GM20431 (cell line): Measurements from ENCODE around the gene MRPL38.
"Not testable (repeated sequence)": the region's sequence is repeated elsewhere in the genome, so short reads cannot be mapped to it uniquely, and the experiment has no call there.

Source experiments
- in situ Hi-C: fragments of 300-500 bp; cut with MseI, MboI; formaldehyde crosslinking; loops from one replicate; pipeline ENCODE4 v1.15.0; 2020; ENCODE audit warnings: low sequenced_read_pairs; ENCODE audit not compliant: unreplicated experiment

MRPL38 gene

DNA sequence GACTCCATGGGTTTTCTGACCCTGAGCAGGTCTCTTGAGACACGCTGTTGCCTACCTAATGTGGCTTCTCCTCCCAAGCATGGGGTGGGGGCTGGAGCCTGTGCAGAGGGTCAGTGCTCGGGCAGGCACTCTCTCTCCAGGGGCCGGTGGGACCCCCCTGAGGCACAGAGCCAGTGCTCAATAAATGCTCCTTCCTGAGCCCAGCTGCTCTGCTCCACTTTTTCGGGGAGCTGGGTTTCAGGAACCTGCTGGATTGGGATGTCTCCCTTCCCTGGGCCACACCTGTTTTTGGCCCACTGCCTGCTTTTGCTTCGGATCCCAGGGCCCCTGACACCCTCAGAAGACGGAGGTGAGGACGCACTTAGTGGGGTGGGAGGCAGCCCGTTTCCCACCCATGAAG is 6.6 kb downstream of the MRPL38 start:
- in situ Hi-C loops: no loop called here

DNA sequence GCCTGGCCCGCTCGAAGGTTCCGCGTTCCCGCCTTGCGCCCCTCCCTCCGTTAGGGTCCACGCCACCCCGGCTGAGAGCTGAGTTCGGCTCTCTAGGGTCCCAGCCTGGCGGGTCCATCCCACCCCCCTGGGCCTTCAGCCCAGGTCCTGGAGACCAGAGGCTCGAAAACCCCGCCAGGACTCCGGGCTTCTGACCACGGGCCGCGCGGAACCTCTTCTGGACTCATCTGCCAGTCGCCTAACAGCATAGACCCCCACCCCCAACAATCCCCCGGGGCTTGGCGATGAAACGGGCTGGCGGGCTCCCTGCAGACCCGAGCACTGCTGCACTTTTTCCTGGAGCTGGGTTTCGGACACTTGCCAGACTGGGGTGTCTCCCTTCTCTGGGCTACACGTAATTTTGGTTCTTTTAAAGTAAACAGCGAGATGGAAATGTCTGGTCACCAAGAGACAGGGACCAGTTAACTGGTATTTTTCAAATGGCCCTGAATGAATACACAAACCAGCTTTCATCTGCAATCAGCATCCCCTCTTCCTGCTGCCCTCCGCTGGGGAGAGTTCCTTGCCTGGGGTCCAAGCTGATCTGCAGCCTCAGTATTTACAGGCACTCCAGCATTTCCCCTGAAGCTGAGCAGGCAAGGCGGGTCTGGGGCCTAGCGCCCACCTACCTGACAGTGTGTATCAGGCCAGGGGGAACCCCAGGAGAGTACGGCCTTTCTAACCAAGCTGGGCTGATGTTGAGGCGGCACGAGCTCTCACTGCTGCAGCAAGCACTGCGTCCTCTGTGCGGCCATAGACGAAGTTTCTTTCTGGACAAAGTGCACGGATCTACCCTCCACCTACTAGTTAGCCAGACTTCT is 7.3 kb downstream of the MRPL38 start:
- in situ Hi-C loops: no loop called here

DNA sequence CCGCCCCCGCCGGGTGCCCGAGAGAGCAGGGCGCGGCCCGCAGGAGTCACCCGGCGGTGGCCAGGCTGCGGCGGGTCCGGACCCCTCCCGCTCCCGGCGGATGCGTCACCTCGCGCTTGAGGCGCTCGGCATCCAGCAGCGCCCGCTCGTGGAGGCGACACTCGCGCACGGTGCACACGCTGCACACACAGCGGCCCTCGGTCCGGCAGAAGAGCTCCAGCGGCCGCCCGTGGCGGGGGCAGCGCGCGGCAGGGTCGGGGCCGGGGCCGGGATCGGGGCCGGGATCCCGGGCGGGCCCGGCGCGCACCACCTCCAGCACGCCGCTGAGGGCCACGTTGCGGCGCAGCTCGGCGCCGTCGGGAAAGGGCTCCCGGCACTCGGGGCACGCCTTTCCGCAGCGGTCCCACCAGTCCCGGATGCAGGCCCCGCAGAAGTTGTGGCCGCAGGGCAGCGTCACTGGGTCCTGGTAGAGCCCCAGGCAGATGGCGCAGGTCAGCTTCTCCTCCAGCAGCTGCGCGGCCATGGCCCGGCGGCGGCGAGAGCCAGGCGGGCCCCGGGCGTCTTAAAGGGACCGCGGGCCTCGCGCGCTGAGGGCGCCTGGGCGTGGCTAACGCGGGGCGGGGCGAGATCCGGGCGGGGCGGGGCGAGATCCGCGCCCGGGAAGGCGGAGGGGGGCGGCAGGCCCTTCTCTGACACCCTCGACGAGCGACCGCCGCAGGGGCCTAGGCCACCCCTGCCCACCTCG is 8.1 kb downstream of the MRPL38 start, which contains the start of gene TRIM65:
Gene TRIM65, minus strand, starts transcription at position 537 of the 745 bp plus-strand sequence. Its CDS starts 14 bp downstream, at position 523.
- in situ Hi-C loops: no loop called here

DNA sequence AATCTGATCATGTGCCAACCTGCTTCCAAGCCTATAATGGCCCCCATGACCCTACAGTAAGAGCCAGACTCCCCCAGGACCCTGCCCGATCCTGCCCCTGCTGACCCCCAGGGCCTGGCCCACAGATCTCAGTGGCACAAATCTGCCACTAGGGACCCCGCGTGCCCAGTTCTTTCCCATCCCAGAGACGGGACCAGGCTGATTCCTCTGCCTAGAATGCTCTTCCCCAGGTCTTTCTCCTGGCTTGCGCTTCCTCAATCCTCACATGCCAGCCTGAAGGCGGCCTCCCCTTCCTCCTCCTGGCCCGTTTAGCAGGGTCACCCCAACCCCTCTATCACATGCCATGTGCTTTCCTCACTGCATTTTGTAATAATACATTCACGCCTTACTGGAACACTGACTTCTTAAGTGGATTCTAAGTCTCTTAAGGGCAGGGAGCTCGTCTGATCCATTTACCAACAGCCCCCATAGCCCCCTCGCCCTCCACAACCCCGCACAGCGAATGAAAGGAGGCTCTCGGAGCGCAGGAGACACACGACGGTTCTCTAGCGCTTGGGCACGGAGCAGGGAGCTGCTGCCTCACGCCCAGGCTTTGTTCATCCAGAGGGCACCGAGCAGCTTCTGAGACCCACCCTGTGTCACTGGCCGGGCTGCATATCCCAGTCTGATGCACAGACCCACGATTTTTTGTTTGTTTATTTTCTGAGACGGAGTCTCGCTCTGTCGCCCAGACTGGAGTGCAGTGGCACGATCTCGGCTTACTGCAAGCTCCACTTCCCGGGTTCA is 9.1 kb downstream of the MRPL38 start:
- in situ Hi-C loops: no loop called here

DNA sequence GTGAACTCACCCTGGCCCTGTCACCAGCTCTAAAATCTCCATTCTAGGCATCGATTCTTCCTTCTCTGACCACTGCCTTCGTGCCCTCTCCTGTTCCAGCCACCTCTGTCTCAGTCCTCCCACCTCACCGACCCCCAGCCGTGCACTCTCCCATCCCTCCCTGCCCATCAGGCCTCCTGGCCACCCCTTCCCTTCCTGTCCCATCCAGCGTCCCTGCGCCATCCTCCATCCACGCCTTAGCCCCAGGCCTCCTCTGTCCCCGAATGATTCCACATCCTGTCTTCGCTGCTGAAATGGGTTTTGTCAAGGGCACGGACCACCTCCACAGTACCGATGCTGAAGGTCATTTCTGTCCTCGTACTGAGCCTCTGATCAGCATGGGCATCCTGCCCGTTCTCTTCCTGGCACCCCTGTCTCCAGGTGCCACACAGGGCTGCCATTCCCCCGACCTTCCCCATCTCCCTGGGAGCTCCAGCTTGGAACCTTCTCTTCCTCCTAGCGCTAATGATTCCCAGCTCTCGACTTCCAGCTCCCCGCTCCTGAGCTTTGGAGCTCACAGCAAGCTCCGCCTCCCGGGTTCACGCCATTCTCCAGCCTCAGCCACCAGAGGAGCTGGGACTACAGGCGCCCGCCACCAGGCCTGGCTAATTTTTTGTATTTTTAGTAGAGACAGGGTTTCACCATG is 10.5 kb downstream of the MRPL38 start:
- in situ Hi-C loops: no loop called here

DNA sequence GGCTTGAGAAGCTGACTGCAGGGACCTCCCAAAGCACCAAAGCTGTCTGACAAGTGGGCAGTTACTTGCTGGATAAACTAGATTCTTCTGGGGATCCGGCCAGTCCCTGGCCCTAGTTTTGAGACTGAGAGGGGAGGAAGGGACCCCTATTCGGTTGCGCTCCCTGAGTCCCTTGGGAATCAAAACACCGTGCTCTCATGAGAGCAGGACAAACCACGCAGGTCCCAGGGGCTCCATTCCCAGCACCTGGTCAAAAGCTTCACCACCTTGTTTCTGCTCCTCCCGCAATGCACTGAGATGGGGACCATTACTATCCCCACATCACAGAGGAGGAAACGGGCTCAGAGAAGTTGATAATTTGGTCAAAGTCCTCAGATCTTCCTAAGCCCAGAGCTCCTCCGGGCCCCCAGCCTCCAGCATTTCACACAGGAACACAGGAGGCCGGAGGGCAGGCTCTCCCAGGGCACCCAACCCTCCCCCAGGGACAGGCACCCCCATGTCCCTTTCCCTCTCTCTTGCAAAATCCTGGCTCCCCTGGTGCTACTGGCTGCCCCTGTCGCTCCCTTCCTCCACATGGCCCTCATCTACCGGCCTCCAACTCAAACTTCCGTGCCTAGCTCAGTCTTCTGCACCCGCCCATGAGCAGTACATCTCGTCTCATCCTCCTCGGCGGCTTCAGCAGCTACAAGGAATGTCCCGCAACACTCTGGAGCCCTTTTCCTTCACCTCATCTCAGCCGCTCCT is 11.2 kb downstream of the MRPL38 start:
- in situ Hi-C loops: no loop called here

DNA sequence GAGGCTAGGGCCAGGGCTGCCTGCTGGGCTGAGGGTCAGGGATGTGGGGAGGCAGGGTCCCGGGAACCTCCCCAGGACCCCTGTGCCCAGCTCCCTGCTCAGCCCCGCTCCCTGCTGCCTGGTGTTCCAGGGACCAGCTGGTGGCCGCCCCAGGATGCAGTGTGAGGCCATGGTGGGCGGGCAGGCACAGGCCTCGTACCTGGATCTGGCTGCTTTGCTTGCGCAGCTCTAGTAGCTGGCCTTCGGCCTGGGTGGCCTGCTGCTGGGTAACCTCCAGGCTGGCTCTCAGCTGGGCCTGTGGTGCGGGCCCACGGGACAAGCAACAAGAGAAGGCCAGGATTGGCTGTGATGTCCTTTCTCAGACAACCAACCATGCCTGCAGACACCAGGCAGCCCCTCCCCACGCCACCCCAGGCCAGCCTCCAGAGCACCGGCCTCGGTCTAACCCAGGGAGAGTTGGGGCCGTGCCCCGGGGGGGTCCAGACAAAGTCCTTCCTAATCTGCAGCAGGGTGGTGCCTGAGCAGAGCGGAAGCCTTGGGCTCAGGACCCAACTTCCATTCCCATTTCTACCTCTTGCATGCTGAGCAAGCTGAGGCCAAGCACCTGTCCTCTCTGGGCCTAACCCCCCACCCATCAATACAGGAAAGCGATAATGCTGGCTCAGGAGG is 12.0 kb downstream of the MRPL38 start:
- in situ Hi-C loops: no loop called here

DNA sequence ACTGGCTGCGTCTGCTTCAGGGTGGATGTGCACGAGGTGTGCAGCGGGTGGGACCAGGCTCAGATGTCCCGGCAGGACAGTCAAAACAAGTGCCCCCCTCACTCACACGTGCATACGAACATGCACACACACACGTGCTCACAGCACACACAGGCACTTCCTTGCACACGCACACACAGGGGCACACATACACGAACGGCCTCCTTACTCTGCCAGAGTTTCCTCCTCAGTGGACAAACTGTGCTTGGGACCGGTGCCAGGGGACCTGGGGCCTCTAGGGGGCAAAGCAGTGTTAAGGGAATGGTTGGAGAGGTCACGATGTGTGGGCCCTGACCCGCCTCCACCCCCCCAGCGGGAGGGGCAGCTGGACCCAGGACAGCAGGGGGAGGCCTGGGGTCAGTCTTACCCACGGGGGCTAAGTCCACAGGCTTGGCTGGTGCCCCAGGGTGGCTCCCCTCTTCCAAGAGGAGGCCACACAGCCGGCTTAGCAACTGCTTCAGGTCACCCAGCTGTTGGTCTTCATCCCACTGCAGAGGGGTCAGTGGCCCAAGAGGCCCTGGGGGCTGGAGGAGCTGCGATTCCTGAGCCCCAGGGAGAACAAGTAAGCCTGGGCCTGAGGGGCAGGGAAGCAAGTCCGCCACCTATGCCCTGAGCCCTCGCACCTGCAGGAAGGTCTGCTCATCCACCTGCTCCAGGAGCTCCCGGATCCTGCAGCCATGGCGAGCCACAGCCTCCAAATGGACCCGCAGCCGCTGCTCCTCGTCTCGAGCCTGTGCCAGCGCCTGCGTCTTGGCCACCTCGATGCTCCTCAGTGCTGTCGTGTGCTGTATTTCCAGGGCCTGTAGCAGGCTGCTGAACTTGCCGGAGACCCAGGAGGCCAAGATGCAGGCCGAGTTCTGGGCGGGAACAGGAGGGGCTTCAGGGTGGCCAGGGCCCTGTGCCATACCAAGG is 12.8 kb downstream of the MRPL38 start:
- in situ Hi-C loops: no loop called here

DNA sequence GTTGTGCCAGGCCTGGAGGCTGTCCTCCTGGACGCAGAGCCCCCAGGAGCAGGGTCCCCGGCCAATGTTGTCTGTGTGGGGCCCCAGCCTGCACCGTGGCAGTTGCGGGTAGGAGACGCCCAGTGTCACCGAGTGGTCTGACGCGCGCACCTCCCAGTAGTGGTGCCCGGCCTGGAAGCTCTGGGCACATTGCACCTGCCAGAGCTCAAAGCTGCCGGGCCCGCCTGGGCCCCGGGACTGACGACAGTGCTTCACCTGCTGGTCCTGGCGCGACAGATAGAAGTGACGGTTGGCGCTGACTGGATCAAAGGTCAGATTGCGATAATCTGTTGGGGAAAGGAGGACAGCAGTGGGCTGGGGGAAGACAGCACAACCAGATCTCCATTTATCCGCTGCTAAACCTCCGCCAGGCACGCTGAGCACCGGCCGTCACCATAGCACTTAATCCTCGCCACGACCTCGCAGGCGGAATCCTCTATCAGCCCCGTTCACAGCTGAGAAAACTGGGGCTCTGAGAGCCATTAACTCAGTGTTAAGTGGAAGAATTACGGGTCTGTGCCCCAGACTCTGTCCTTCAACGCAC is 13.6 kb downstream of the MRPL38 start:
- in situ Hi-C loops: no loop called here

DNA sequence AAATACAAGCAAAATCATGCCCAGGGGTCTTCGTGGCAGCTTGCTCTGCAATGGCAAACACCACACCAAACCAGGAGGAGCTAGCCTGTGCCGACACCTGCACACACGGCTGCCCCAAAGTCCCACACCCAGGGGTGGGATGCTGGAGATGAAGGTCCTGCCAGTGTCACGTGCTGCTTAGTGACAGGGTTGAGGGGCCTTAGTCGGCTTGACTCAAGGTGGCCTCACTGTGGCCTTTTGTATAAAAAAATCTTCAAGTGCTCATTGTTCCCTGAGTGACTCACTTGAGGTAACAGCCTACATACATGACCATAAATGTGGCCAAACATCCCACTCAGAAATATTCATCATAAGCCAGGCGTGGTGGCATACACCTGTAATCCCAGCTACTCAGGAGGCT is 15.2 kb downstream of the MRPL38 start:
- in situ Hi-C loops: no loop called here

DNA sequence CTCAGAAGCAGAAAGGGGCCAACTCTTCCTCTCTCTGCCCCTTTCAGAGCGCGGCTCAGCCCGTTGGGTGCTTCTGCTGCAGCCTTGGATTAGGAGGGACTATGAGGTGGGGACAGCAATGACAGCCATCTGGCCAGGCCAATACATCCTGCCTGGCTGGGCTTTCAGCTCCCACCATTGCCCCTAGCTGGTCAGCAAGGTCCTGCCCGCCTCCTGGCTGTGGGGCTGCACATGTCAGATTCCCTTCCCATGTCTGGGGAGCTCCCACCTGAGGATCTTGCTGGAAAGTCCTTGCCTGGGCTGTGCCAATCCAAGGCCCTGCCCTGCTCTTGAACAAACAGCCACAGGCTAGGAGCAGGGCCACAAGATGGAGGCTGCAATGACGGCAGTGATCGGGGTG is 16.2 kb downstream of the MRPL38 start:
- in situ Hi-C loops: no loop called here

DNA sequence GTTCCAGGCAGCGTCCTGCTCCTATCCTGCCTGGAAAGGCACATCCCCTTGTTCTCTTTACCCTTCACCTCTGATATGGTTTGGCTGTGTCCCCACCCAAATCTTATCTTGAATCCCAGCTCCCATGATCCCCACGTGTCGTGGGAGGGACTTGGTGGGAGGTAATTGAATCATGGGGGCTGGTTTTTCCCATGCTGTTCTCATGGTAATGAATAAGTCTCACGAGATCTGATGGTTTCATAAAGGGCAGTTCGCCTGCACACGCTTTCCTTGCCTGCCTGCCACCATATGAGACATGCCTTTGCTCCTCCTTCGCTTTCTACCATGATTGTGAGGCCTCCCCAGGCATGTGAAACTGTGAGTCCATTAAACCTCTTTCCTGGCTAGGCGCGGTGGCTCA is 18.8 kb downstream of the MRPL38 start:
- in situ Hi-C loops: not testable (repeated sequence)

DNA sequence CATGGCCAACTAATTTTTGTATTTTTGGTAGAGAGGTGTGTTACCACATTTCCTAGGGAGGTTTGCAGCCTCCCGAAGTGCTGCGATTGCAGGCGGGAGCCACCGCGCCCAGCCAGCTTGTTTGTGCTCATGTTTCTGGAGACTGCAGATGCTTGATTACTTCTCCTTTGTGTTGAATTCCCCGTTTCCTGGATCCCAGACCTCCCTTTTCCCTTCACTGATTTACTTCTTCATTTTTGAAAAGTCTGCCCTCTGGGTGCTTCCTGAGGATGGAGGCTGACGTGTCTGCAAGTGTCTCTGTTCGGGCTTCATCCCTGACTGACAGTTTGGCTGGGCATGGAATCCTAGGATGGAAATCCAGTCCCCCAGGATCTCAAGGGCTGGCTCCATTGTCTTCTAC is 19.3 kb downstream of the MRPL38 start:
- in situ Hi-C loops: no loop called here

DNA sequence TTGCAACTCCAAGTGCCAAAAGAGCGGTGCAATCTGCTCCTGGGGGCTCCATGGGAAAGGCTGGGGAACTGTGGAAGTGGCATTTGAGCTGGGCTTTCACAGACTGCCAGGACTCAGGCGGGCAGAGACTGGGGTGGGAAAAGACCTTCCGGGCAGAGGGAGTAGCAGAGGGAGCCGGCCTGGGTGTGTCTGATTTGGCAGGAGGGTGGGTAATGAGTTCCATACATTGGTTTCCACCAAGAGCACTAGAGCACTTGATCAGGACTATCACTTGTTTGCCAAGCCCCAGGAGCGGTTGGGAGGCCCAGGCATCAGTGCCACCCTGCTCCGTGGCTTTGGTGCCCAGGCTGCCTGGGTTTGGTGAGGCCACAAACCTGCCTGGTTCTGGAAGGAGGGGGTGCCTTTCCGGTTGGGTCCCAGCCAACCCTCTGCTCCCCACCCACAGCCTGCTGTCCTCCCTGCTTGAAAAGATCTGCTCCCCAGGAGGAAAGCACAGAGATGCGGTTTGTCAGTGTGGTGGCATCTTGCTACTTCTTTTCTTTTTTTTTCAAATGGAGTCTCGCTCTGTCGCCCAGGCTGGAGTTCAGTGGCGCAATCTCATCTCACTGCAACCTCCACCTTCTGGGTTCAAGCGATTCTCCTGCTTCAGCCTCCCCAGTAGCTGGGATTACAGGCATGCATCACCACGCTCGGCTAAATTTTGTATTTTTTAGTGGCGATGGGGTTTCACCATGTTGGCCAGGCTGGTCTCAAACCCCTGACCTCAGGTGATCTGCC is 22.8 kb downstream of the MRPL38 start:
- in situ Hi-C loops: no loop called here

DNA sequence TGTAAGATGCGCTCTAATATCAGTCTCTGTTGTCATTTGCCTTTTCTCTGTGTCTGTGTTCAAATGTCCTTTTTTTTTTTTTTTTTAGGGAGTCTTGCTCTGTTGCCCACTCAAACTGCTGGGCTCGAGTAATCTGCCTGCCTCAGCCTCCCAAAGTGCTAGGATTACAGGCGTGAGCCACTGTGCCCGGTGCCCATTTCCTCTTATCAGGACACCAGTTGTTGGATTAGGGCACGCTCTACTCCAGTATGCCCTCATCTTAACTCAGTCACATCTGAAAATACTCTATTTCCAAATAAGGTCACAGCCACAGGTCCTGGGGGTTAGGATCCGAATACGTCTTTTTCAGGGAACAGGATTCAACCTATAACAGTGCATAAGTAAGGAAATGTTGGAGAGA is 24.4 kb downstream of the MRPL38 start:
- in situ Hi-C loops: no loop called here

DNA sequence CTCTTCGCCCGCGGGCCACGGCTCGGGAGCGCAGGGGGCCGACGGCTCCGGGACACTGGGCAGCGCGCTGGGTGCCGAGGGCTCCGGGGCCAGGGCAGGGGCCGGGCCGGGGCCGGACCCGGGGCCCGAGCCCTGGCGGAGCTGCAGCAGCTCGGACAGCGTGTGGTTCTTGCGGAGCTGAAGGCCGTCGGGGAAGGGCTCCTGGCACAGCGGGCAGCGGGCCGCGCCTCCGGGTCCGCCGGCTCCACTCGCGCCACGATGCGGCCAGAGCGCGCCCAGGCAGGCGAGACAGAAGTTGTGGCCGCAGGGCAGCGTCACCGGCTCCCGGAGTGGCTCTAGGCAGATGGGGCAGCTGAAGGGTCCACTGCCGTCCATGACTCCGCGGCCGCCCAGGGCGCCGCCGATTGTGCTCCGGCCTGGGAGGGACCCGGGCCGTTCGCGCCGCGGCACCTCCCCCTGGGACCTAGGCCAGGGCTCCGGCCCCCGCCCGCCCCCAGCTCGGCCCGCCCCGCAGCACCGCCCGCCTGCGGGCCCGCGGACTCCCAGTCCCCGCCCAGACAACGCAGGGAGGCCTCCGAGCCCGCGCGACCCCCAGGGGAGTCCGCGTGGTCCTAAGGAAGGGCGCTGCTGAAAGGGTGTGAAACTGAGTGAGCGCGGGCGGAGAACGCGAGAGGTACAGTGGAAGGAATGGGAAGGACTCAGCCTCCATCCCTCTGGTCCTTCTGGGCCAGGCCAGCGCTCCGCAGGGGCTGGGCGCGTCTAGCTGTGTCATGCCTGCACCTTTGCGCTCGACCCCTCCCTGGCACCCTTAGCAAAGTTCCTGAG is 26.3 kb downstream of the MRPL38 start, which contains the start of gene TRIM47:
Gene TRIM47, minus strand, starts transcription at position 408 of the 825 bp plus-strand sequence. Its CDS starts 33 bp downstream, at position 375.
- in situ Hi-C loops: no loop called here
